GM19397 (cell line): ENCODE results near the gene MYO9A.
"Not testable (repeated sequence)": the region's sequence is repeated elsewhere in the genome, so short reads cannot be mapped to it uniquely, and the experiment has no call there.

Source experiments
- ATAC-seq: cut with Tn5 transposase; IDR thresholded peaks from one replicate; pipeline ENCODE4 v1.9.1; 2021; ENCODE audit warnings: mild to moderate bottlenecking, moderate library complexity; ENCODE audit not compliant: unreplicated experiment

MYO9A gene

GRCh38 chr15:72053297-72053696, 64.7 kb downstream of the MYO9A start:
- ATAC-seq, result not testable (repeated sequence)

DNA sequence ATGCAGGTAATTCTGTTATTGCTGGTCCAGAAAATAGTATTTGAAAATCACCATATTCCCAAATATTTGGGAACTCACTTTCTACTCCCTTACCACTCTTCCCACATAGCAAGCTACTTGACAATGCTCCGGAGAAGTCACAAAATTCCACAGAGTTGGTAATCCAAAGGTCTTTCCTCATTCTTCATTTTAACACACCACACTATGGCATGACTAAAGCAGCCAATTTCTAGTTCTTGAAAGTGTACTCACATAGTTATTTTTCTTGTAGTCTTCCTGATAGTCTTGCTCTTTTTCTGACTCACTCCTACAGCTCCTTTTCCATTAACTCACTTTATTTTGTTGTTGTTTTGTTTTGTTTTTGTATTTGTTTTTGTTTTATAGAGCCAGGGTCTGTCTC, 67.2 kb downstream of the MYO9A start:
- no peak for ATAC-seq

DNA sequence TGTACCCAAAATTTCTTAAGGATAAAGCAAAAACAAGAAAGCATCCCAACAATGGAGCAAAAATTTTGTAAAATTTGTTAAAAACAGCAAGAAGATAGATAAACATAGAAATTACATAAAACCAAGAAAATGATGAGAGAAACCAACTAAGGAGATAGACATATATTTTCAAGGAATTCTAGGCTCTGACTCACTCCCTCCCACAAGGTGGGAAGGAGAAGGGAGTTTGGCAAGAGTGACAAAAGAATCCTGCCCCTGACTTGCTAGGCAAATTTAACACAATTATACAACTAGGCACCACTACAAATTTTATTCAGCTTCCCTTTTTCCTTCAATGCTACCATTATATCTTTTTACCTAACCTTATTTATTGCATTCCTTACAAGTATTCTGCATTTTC, 70.9 kb downstream of the MYO9A start:
- no peak for ATAC-seq

- ATAC-seq, result no peak
Observed at GRCh38 chr15:72044956-72045355, 73.0 kb downstream of the MYO9A start.

DNA sequence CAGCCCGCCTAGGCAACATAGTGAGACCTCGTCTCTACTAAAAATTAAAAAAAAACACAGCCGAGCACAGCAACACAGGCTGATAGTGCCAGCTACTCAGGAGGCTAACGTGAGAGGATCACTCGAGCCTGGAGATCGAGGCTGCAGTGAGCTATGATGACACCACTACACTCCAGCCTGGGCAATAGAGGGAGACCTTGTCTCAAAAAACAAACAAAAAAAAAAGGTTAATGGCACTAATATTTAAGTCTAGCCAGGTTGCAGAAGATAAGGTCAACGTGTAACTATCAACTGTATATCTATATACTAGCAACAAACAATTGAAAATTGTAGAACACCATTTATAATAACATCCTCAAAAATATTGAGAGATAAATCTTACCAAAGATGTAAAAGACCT, 75.1 kb downstream of the MYO9A start:
- no peak for ATAC-seq

DNA sequence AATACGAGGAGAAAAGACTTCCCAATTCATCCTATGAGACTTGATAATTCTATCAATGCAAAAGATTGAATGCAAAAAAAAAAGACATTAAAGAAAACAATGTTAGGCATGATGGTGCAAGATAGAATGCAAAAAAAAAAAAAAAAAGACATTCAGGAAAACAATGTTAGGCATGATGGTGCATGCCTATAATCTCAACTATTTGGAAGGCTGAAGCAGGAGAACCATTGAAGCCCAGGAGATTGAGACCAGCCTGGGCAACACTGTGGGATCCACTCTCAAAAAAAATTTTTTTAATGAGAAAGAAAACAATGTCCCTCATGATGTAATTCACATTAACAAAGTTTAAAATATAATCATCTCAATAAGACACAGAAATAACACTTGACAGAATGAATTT, 75.9 kb downstream of the MYO9A start:
- ATAC-seq, result no peak

- ATAC-seq, result no peak
Observed at GRCh38 chr15:72037321-72037720, 80.6 kb downstream of the MYO9A start.

DNA sequence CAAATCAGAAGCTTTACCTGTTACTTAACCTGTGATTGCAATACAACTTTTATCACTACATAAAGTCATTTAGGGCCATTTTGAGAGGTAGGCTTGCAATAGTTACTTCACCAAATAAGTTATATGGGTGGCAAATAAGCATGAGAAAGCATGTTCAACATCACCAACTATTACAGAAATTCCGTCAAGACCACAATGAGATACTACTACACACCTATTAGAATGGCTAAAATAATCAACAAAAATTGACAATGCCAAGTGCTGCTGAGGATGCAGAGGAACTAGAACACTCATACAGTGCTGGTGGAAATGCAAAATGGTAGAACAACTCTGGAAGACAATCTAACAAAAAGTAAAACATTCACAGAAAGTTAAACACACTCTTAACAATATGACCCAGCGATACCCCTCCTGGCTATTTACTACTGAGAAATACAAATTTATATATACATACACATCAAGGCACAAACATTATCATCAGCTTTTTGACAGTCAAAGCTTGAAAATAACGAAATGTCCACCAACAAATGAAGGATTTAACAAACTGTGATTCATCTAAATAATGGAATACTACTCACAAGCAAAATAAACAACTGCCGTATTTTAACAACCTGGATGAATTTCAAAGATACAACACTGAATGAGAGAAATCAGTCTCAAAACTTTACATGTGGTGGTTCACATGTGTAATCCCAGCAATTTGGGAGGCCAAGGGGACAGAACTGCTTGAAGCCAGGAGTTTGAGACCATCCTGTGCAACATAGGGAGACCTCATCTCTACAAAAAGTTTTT, 82.9 kb downstream of the MYO9A start:
- ATAC-seq, result no peak

DNA sequence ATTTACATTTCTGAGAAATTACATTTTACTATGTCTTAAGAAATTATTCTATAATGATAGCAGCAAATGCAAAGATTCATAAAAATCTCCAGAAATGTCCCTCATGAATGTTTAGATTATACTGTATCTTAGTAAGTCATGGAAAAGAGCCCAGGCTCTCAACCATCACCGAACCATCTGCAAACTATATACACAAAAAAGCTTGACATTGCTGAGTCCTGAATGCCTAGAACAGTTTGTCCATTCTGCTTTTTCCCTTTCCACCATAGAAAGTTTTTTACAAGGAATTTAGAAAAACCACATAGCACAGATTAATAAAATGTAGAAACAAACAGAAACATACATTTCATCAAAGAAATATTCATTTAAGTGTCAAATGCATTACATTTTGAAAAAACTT, 83.6 kb downstream of the MYO9A start:
- no peak for ATAC-seq

GRCh38 chr15:72033711-72034110, 84.2 kb downstream of the MYO9A start:
- no peak for ATAC-seq

DNA sequence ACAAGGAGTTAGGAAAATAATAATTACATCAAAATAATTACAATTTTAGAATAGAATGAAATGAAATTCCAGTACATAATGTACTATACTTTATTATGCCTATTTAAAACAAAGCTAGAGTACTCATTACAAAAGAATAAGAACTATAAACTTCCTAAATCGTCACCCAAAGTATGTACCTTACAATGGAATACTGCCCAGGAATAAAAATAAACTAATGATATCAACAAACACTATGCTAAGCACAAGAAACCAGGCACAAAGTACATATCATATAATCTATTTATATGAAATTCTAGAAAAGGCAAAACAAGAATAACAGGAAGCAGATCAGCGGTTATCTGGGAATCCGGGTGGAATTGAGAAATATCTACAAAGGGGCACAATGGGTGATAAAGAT, 84.7 kb downstream of the MYO9A start:
- no peak for ATAC-seq

DNA sequence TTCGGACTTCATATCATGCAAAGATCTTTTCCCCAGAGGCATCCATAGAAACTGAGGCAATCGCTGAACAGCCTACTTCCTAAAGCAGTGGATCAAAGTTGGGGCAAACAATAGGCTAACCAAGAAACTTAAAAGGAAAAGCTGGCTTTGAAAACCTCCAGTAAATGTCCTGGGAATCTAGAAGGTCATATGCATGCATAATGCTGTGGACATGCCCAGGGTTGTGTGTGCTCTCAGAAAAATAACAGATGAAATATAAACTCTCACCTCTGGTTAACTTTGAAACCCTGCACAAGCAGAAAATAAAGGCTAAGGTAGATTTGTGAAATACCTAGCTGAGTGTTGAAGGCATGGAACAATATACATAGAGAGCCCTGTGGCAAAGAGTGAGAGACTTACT, 96.3 kb downstream of the MYO9A start:
- ATAC-seq, result no peak

GRCh38 chr15:72020799-72021198, 97.2 kb downstream of the MYO9A start:
- no peak for ATAC-seq

DNA sequence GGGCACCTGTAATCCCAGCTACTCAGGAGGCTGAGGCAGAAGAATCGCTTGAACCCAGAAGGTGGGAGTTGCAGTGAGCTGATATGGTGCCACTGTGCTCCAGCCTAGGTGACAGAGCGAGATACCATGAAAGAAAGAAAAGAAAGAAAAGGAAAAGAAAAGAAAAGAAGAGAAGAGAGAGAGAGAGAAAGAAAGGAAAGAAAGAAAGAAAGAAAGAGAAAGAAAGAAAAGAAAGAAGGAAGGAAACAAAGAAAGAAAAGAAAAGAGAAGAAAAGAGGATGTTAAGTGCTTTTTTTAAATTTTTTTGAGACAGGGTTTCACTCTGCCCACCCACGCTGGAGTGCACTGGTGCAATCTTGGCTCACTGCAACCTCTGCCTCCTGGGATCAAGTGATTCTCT, 103.4 kb downstream of the MYO9A start:
- ATAC-seq, result not testable (repeated sequence)

GRCh38 chr15:72013703-72014102, 104.2 kb downstream of the MYO9A start:
- no peak for ATAC-seq

- no peak for ATAC-seq
Observed at GRCh38 chr15:72011302-72011942, 106.5 kb downstream of the MYO9A start.

DNA sequence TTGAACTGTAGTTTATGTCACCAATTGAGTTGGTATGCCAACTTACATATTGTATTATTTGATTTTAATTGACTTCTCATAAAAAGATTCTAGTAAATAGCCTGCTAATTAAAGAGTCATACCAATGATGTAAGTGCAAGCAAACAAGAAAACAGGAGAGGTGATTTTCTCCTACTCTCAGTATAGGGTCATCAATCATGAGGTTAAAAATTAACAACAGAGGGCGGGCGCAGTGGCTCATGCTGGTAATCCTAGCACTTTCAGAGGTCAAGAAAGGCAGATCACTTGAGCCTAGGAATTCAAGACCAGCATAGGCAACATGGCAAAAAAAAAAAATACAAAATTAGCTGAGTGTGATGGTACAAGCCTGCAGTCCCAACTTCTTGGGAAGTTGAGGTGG, 108.7 kb downstream of the MYO9A start:
- no peak for ATAC-seq

DNA sequence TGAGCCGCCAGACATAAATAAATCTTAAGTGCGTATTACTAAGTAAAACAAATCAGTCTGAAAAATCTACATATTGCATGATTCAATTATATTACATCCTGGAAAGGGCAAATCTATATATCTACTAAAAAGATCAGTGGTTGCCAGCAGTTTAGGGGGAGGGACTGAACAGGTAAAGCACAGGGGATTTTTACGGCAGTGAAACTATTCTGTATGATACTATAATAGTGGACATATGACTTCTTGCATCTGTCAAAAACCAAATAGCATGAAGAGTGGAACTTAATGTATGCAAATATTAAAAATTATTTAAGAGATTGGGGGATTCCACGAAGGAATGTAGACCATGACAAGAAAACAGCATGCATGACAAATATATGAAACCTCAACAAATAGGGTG, 111.6 kb downstream of the MYO9A start:
- ATAC-seq, result no peak

- ATAC-seq, result no peak
Observed at GRCh38 chr15:72005483-72005882, 112.5 kb downstream of the MYO9A start.

GRCh38 chr15:71999807-72000206, 118.1 kb downstream of the MYO9A start:
- no peak for ATAC-seq

GRCh38 chr15:71998717-71999116, 119.2 kb downstream of the MYO9A start:
- ATAC-seq, result not testable (repeated sequence)

- ATAC-seq, result no peak
Observed at GRCh38 chr15:71997691-71998090, 120.3 kb downstream of the MYO9A start.

GRCh38 chr15:71975816-71976150, 142.2 kb downstream of the MYO9A start:
- ATAC-seq, result no peak
